GM12872 (cell line): ENCODE results near the gene CDC5L.

Experiments
- TF ChIP-seq, protein P1 (sequence below): IDR thresholded peaks from 3 replicates; pipeline ENCODE4 v1.5.1; 2011; ENCODE audit warnings: low read depth, mild to moderate bottlenecking, low read length, moderate library complexity; ENCODE audit not compliant: insufficient read depth

Gene CDC5L

DNA sequence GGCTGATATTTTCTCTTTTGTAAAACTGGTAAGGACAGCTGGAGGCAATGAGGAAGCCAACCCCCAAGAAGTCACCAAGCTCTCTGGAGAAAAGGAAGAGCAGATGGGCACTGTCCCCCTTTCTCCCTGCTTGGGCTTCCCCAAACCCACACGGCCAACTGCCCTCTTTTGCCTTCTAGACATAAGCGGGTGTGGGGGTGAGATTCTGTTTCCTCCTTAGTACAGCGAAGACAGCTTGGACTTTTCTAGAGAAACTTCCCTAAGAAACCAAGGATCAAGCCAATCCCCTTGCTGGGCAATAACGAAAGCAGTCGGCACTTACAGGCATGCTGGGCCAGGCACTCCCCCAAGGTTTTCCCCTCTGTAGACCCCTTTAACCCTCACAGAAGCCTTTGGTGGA is 110.3 kb downstream of the CDC5L start:
- TF ChIP-seq, protein P1, sequence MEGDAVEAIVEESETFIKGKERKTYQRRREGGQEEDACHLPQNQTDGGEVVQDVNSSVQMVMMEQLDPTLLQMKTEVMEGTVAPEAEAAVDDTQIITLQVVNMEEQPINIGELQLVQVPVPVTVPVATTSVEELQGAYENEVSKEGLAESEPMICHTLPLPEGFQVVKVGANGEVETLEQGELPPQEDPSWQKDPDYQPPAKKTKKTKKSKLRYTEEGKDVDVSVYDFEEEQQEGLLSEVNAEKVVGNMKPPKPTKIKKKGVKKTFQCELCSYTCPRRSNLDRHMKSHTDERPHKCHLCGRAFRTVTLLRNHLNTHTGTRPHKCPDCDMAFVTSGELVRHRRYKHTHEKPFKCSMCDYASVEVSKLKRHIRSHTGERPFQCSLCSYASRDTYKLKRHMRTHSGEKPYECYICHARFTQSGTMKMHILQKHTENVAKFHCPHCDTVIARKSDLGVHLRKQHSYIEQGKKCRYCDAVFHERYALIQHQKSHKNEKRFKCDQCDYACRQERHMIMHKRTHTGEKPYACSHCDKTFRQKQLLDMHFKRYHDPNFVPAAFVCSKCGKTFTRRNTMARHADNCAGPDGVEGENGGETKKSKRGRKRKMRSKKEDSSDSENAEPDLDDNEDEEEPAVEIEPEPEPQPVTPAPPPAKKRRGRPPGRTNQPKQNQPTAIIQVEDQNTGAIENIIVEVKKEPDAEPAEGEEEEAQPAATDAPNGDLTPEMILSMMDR: no peak

DNA sequence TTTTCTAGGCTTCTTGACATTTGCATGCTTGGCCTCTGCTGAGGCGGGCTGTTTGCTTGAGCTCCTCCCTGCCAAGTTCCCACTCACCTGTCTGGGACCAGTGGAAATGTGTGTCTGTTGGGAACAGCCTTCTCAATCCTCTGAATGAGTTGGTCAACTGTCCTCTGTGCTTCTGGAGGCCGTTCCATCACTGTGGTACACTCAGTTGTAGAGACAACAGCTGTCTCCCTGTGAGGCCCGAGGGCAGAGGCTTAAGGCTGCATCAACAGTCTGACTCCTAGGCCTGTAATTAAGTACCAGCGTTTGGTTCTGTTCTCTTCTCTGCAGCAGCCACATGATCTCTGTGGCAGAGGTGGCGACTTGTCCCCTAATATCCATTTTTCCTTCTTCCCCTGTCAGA is 110.9 kb downstream of the CDC5L start:
- TF ChIP-seq, protein P1: no peak

DNA sequence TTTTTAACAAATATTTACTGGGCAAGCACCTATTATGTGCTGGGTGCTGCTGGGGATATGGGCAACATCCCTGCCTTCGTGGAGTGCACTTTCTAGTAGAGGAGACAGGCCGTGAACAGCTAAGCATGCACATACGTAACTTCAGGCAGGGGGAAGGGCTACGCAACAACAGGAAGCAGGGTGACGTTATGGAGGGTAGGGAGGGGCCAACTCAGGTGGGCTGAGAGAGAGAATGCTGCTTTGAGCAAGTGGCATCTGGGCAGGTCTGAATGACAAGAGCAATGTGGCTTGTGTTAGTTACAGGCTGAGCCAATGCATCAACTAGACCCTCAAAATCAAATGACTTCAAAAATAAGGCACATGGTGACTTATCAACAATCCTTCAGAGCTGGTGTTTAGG is 112.1 kb downstream of the CDC5L start:
- TF ChIP-seq, protein P1: no peak
